CD4-positive, alpha-beta T cell treated with Interleukin-10 for 1 hour (primary cell): Measurements from ENCODE around the gene RPS6KA5.
"Not testable (repeated sequence)": the region's sequence is repeated elsewhere in the genome, so short reads cannot be mapped to it uniquely, and the experiment has no call there.

Experiments
- DNase-seq: peaks from one replicate; pipeline ENCODE4 v3.0.0-alpha.2; 2020

The RPS6KA5 gene

DNA sequence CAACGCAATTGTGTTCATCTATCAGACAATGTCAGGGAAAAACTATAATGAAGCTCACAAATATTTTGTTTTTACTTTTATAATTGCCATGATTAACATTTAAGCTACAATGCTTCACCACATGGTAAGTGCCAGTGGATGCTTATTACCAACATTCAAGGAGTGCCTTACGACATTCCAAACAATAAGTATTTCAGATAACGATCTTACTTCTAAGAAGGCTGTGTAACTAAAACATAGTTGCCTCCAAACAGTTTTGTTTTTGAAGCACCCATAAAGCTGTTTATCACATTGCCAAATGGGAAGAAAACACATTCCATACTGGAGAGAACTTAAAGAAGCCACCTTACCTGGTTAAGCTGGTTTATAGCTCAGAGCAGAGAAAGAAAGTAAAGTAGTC is 78.8 kb downstream of the RPS6KA5 start:
- no peak for DNase-seq

DNA sequence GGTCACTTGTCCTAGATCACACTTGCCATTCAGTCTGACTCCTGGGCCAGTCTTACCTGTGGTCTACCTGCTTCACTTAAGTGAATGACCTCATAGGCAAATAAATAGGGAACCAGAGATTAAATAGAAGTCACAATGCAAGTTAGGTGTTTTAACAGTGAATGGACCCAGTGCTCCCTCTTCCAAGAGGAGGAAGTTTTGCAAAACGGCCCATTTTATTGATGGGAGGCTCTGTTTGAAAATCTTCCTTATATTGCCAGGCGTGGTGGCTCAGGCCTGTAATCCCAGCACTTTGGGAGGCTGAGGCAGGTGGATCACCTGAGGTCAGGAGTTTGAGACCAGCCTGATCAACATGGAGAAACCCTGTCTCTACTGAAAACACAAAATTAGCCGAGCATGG is 79.8 kb downstream of the RPS6KA5 start:
- DNase-seq: not testable (repeated sequence)

GRCh38 chr14:90979515-90979914 is 80.9 kb downstream of the RPS6KA5 start:
- DNase-seq: no peak

DNA sequence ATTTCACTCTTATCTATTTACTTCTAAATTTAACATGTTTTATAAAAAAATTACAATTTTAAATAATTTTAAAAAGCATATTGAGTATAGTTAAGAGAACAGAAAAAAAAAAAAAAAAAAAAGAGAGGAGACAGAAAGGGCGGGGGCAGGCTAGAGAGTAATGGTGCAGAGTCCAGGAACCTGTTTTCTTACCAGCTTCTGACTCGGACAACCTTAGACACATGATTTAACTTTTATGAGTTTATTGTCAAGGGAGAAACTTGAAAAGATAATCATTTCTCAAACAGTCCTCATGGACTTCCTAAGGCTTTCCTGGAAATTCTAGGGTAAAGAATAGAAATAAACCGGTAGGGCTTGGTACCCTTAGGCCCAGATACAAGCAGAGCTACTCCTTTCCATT is 84.3 kb downstream of the RPS6KA5 start:
- DNase-seq: no peak

DNA sequence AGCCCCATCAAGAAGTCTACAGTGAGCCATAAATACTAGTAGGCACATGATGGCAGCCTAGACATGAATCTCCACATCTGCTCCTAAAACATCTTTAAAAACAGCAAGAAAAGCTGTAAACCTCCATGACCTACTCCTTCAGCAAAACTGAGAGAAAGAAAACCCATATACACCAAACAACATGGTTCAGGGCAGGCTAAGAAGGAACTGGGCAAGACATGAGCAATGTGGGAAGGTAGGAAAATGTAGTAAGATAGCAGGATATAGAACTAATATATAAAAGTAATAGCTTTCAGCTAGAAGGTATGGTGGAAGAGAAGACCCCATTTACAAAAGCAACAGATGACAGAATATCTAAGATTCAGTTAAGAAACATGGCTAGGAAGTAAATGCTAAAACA is 88.8 kb downstream of the RPS6KA5 start:
- DNase-seq: no peak

DNA sequence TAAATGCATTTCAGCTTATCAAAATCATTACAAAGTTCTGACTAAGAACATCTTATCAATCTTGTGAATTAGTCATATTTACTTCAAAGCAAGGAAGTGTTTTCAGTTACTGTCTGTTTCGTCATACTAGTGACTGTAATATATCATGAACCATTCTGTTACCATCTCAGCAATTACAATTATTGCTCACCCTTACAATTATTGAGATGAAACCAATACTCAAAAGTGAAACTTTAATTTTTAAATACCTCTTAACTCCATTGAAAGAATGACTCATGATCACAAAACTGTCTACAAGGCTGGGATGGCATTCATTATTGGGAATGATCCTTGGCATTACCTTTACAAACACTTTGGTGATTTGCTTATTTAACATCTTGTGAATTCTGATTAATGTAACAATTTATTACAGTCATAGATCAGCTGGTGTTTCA is 90.3 kb downstream of the RPS6KA5 start:
- no peak for DNase-seq

DNA sequence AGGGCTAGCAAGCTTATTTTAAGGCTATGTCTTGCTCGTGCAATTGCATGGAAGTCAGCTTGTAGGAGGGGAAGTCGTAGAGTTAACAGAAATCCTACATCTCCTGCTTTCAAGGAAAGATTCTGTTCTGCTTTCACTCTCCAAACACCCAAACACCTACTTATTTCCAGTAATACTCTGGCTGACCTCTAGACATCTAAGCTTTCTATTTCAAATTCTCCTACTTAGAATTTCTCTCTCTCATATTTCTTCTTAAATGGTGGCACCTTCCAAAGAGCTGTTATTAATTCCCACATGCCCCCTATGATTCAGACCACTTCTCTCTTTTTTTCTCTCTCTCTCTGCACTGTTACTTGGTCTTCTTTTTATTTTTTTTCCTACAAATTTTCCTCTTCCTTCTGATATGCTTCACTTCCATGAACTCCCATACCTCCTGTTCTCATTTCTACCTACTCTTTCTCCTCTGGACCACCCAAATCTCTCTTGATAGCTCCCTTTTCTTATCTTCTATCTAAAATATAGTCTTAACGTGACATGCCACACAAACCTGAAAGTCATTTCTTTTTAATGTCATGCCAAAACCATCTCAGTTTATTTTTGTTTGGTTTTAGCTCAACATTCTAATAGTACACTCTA is 90.8 kb downstream of the RPS6KA5 start:
- DNase-seq: no peak

GRCh38 chr14:90968025-90968424 is 92.4 kb downstream of the RPS6KA5 start:
- DNase-seq: no peak

GRCh38 chr14:90966493-90966892 is 93.9 kb downstream of the RPS6KA5 start:
- no peak for DNase-seq

- no peak for DNase-seq
Measured at GRCh38 chr14:90965765-90966164, 94.7 kb downstream of the RPS6KA5 start.

DNA sequence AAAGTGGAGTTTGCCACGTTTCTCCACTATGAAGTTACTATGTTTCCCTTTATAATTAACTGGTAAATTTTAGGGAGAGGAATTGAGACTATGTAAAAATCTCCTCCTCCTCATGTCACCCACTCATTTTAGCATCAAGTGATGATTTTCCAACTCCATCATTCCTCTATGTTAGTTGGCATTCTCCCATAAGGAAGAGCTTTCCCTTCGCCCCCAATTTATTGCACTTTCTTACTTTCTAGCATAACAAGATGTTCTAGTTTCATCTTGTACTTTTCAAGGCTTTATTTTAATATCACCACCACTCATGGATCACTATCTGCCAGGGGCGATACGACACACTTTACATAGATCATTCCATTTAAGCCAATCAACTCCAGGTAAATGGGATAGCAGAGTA is 97.1 kb downstream of the RPS6KA5 start:
- DNase-seq: no peak

- DNase-seq: no peak
Measured at GRCh38 chr14:90962505-90963109, 97.8 kb downstream of the RPS6KA5 start.

DNA sequence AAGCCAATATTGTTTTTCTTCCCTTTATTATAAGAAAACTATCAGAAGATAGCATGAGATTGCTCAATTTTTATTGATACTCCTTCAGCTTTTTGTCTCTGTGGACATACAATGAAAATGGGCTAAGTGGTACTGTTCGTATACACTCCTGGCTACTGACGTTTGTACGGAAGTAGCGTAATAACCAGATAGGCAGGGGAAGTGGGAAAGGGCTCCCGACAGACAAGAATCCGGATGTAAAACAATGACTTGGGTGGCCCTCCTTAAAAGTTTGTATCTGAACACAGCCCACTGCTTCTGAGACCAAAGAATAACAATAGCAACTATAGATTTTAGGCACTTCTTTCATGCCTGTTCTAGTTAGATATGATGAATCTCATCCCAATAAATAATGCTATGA is 99.6 kb downstream of the RPS6KA5 start:
- DNase-seq: no peak

DNA sequence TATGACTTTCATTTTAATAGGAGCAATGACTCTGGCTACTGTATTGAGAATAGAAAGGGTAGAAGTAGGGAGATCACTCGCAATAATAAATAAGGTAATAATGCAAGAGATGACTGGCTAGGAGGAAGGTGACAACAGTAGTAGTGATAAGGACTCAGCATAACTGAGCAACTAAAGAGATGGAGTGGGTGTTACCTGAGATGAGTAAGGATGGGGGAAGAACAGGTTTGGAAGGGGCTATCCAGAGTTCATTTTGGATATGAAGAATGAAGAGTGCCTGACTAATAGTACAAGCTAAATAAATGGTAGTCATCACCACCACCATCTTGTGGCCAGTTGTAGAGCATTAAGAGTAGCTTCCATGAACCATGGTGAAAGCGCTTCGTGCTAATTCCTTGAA is 101.1 kb downstream of the RPS6KA5 start:
- DNase-seq: no peak

- no peak for DNase-seq
Measured at GRCh38 chr14:90956273-90956672, 104.2 kb downstream of the RPS6KA5 start.

DNA sequence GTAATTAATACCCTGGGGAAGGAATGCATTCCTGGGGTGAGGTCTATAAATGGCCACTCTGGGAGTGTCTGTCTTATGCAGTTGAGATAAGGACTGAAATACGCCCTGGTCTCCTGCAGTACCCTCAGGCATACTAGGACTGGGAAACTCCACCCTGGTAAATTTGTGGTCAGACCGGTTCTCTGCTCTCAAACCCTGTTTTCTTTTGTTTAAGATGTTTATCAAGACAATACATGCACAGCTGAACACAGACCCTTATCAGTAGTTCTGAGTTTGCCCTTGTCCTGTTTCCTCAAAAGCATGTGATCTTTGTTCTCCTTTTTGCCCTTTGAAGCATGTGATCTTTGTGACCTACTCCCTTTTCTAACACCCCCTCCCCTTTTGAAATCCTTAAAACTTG is 106.8 kb downstream of the RPS6KA5 start:
- DNase-seq: not testable (repeated sequence)

GRCh38 chr14:90943367-90943766 is 117.1 kb downstream of the RPS6KA5 start:
- no peak for DNase-seq

- no peak for DNase-seq
Measured at GRCh38 chr14:90942511-90942910, 117.9 kb downstream of the RPS6KA5 start.

GRCh38 chr14:90941706-90942105 is 118.7 kb downstream of the RPS6KA5 start:
- no peak for DNase-seq

GRCh38 chr14:90940318-90940962 is 120.0 kb downstream of the RPS6KA5 start:
- no peak for DNase-seq

DNA sequence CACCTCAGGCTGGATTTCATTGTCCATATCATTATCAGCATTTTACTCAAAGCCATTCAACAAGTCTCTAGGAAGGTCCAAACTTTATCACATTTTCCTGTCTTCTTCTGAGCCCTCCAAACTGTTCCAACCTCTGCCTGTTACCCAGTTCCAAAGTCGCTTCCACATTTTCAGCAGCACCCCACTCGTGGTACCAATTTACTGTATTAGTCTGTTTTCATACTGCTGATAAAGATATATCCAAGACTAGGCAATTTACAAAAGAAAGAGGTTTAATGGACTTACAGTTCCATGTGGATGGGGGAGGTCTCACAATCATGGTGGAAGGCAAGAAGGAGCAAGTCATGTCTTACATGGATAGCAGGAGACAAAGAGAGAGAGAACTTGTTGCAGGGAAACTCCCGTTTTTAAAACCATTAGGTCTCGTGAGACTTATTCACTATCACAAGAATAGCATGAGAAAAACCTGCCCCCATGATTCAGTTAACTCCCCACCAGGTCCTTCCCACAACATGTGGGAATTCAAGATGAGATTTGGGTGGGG is 121.1 kb downstream of the RPS6KA5 start:
- not testable (repeated sequence) for DNase-seq

DNA sequence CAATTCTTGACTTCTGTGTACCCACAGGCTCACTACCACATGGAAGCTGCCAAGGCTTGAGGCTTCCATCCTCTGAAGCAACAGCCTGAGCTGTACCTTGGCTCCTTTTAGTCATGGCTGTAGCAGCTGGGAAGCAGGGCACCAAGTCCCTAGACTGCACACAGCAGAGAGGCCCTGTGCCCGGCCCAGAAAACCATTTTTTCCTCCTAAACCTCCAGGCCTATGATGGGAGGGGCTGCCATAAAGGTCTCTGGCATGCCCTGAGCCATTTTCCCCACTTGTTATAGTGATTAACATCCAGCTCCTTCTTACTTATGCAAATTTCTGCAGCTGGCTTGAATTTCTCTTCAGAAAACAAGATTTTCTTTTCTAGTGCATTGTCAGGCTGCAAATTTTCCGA is 121.8 kb downstream of the RPS6KA5 start:
- no peak for DNase-seq

DNA sequence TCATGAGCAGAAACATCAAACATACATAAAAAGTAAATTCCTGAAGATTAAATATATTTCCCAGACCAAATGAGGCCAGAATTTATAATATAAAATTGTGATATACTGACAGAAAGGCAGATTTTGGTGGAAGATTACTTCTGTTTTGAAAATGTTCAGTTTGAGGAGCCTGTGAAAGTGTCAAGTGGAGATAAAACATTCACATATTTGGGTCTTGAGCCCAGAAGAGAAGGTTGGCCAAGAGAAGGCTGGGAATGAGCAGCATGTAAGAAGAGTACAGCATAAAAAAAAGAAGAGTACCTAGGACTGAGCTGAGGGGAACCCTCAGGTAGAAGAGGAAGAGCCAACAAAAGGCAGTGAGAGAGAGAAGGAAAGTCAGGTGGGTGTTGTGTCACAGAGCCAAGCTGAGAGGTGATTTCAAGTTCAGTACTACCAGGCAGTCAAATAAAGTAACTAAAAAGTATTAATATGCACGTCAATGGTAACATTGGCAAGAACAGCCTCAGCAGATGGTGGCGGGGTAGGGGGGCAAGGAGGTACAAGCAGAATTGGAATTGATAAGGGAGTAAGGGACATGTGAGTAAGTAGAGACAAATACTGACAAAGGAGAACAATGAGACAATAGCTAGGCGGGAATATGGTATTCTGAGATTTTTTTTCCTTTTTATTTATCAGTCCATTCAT is 123.5 kb downstream of the RPS6KA5 start:
- DNase-seq: no peak
